T-helper 9 cell (primary cell): ENCODE data around the gene UBE2E3.
A peak's percentile ranks its signal among the peaks of the same experiment; 100 is the strongest.

ENCODE experiments used
- DNase-seq: peaks from one replicate; pipeline ENCODE4 v3.0.0-alpha.2; 2020

UBE2E3 gene

DNA sequence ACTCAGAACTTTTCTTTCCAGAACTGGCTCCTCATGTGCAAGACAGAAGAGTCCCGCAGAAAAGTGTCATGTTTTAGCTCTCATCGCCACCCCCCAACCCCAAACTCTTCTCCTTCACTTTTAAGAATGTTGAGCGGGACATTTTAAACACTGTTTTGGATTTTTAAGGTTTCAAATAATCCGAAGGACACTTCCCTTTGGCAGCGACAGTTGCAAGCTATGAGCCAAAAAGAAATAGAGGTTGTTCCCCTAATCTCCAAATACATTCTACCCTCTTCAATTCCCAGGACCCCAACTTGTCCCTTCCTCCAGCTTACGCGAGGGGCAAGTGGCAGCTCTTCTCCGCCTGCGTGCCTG is 678 bp upstream of the UBE2E3 start:
- DNase-seq = no peak

DNA sequence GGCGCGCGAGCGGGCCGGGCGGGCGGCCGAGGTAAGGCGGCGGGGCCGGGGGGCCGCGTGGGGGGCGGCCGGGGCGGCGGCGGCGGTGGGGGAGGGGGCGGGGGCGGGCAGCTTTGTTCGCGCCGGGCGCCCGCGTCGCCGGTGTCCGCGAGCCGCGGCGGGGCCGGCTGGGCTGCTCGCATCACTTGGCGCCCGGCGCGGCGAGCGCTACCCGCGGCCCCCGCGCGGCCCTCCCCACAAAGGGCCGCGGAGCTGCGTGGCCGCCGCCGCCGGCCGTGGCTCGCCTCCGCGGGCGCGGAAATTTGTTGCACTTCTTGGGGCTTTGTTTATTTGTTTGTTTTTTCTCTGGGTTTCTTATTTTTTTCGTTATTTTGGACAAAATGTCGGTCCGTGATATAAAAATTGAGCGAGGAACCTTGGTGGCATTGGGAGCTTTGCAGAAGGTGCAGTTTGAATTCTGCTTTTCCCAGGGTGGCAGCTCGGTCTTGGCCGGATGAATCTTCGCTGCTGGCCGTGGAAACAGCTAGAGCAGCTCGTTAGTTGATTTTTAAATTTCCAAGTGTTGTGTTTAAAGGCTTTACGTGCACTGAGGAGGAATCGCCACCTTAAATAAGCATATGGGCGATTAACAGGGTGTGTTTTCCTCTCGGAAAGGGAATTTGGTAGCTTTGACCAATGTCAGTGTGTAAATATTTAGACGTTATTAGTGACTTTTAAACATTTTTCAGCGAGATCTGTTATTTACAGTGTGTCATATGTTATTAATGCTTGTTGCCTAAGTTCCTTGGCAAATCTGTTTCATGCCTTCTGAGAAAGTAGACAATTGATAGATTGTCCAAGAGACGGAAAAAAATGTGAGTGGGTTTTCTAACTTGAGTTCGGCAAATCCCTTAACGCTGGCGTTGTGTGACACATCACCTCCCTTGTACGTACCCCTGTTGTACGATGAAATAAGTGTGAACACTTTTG is 822 bp downstream of the UBE2E3 start:
- peak; percentile 5 for DNase-seq

GRCh38 chr2:180983468-180984242 is 3.2 kb downstream of the UBE2E3 start:
- DNase-seq = no peak

DNA sequence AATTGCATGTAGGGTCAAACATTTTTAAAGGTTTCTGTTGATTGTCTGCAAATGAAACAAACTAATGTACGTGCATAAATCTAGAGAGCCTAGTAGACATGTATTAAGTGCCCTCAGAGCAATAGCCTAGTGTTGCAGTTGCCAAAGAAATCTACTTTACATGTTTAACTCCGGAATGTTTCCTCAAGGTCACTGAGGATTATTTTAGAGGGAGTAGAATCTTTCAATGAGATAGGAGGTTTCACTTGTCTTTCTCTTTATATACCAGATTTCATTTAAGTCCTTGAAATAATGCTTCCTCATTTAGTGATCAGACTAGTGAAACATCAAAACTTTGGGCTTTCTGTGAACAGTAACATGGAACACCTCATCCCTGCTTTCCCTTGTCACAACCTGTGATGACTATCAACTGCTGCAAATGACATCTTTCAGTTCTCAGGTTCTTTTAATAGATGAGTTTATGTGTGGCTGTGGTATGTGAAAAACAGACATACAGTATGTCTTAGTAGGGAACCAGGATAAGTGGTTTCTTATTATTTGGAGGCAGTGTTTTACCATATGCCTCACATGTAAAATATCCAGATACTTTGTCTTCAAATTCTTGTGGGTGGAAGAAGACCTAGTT is 5.5 kb downstream of the UBE2E3 start:
- DNase-seq = no peak

DNA sequence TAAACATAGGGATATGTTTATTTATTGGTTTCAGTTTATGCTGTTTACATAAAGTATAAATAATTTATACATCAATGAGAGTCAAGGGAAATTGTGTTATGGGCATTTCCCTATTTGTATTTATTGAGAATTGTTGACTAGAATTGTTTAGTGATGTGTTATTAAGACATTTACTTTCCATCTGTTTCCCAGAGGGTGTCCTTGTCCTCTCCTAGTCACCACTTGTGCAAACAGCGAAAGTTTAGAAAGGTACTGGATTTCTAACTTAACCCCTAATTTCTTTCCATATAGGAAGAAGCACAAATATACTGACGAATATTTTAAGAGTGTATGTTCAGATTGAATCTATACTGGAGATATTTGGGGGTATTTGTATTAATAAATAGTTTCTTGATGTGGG is 6.7 kb downstream of the UBE2E3 start:
- DNase-seq = no peak

- no peak for DNase-seq
Observed at GRCh38 chr2:180990337-180990736, 9.9 kb downstream of the UBE2E3 start.

DNA sequence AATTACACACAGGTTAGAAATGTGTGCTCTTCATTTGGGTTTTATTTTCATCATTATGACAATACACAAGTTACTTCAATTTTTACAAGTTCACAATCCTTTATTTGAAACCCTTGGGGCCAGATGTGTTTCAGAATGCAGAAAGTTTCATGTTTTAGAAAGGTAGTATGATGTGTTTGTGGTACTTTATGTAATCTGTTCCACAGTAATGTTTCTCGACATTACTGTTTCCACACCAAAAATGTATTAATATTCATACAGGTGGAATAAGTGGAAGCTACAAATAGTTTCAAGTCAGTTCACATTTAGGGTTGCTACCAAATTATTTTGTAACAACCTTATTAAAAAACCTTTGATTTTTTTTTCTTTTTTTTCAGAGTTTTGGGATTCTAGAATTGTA is 10.4 kb downstream of the UBE2E3 start:
- no peak for DNase-seq

DNA sequence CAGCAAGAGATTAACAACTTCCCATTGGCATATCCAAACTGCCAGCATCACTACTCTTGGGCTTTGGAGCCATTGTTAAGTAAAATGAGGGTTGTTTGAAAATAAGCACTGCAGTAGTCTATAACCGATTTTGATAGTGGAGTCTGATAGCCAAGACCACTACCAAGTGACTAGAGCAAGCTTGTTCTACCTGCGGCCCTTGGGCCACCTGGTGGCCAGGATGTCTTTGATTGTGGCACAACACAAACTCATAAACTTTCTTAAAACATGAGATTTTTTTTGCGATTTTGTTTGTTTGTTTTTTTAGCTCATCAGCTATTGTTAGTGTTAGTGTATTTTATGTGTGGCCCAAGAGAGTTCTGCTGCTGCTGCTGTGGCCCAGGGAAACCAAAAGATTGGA is 11.0 kb downstream of the UBE2E3 start:
- no peak for DNase-seq

- no peak for DNase-seq
Observed at GRCh38 chr2:180991820-180992219, 11.4 kb downstream of the UBE2E3 start.

DNA sequence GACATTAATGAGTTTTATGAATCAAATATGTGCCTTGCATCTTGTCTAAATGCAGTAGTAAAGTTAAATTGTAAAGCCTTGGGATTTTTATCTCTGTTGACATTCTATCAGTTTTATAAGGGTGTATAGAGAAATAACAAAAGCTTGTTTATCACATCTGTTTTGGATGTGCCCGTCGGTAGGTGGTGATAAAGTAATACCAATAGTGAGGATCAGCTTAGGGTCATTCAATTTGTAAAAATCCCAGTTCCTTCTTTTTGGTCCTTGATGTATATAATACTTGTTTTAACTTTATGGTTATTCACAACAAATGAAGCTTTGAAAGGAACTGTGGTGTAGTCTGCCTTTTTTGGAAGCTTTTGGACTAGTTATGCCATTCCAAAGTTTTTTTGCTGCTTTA is 12.6 kb downstream of the UBE2E3 start:
- DNase-seq = no peak

GRCh38 chr2:180999274-180999964 is 19.0 kb downstream of the UBE2E3 start:
- DNase-seq = no peak

GRCh38 chr2:181004647-181005325 is 24.4 kb downstream of the UBE2E3 start:
- DNase-seq = no peak

DNA sequence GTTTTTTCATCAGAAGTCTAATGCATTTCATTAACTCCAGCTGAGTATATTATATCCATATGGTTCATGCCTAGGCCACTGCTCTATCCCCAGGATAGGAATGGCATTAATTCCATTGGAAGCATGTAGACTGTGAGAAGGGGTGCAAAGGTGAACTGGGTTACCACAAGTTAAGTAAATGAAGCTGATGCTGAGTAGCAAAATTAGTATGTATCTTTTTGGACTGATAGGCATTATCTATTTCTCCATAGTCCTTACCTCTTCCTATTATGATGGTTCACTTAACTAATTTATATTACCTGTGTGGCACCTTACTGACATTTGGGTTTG is 24.9 kb downstream of the UBE2E3 start:
- no peak for DNase-seq

- no peak for DNase-seq
Observed at GRCh38 chr2:181005809-181006208, 25.4 kb downstream of the UBE2E3 start.

DNA sequence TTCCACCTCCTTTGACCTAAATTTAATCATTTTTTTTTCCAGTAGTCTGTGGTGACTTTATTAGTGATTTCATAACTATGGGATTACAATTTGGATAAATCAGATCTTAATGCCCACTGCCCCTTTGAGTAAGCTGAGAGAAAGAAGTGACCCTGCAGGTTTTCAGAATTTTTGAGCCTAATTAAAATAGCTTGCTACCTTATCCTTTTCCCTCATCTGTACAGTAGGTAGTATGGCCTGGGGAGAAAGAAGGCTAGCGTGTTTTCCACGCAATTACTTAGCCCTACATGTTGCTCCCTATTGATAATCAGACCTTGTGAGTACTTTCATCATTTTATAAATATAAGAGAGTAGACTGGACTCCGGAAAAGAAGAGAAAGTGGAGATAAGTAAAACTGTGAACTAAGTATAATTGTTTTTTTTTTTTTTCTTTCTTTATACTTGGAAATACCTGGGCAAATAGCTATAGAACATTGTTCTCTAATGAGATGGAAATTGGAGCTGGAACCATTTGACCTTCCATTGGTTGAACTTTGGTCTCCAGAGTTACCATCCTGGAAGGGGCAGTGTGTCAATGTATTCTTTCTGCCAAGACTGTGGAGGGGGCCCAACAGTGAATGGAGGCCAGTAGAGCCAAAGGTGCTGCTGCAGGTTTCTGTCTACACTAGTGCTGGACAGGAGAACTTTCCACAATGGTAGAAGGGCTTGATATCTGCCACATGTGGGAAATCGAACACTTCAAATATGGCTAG is 26.9 kb downstream of the UBE2E3 start:
- no peak for DNase-seq

GRCh38 chr2:181008407-181008806 is 28.0 kb downstream of the UBE2E3 start:
- DNase-seq = no peak

DNA sequence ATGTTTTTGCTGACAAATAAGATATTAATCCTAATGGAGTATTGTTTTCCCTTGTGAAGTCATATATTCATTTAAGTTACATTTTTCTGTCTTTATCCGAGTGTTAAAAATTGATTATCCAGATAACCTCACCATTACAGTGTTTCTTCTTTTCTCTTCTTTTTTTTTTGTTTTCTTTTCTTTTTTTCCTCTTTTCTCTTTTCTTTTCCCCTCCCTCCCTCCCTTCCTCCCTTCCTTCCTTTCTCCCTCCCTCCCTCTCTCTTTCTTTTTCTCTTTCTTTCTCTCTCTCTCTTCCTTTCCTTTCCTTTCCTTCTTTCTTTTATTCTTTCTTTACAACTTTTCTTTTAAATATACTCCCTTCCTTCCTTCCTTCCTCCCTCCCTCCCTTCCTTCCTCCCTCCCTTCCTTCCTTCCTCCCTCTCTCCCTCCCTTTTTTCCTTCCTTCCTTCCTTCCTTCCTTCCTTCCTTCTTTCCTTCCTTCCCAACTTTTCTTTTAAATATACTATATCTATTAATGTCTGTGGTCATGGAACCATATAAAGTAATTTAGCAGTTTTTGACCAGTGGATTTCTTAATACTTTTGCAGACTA is 40.9 kb downstream of the UBE2E3 start:
- no peak for DNase-seq

GRCh38 chr2:181022652-181023051 is 42.2 kb downstream of the UBE2E3 start:
- no peak for DNase-seq

DNA sequence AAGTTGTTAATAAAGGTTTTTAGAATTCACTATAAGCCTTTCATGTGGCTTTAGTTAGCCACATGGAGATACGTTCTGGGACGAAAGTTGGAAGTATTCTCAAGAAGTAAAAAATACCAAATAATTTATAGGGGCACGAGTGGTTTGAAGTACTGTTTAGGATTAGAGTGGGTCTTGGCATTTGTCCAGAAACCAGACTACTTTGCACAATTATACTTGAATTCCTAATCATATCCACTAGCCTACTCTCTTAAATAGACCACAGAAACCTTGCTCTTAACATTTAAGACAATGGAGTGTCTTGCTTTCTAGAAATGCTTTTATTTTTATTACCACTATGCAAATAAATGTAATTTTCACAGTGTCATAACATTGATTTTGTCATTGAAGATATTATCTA is 44.6 kb downstream of the UBE2E3 start:
- no peak for DNase-seq

GRCh38 chr2:181036445-181036844 is 56.0 kb downstream of the UBE2E3 start:
- DNase-seq = no peak
